A549 (cell line): Measurements from ENCODE around the gene ANKRD13C. TPM values are rescaled to one million over a fixed set of nuclear protein-coding genes. Genes with fewer than 3 reads are reported as not detected.

Experiments used
- ATAC-seq, 2 experiments: fragments of 200-7000 bp in 1 of 2; fragments of >200 bp in 1 of 2; cut with Nextera tagmentation in 1 of 2; cut with Tn5 transposase in 1 of 2; 3 replicates each; pipeline versions ENCODE4 v1.8.0 to v1.9.1; 2018 to 2020; ENCODE audit warnings: mild to moderate bottlenecking in 1 of 2, moderate library complexity in 1 of 2
- CTCF ChIA-PET: fragments of 300-600 bp; sonication (Branson Sonifier 250); formaldehyde crosslinking; extraction: SDS; loops from one replicate; lab custom pipeline; 2021; ENCODE audit warnings: antibody characterized with exemption, inconsistent platforms; lab: Yijun Ruan, JAX
- POLR2A ChIA-PET: fragments of 350-600 bp; formaldehyde crosslinking; extraction: SDS; loops from one replicate; lab custom pipeline; 2021; ENCODE audit warnings: antibody characterized with exemption, inconsistent platforms; lab: Yijun Ruan, JAX
- DNase-seq, 2 experiments: peaks; one replicate each; pipeline versions ENCODE4 v3.0.0 to v3.0.0-alpha.2; 2011 to 2016; ENCODE audit warnings: low read depth in 1 of 2, low spot score in 1 of 2
- FAIRE-seq: peaks from 2 replicates; lab custom pipeline; 2011; peaks lifted over from hg19 to GRCh38; lab: Jason Lieb, UNC
- H3K27ac ChIP-seq, 2 experiments: fragments of >200 bp; sonication (Bioruptor Twin); formaldehyde crosslinking; 3 replicates each; pipeline ENCODE4 v1.5.1; 2016 to 2017
- H3K4me1 ChIP-seq: fragments of >200 bp; sonication (Bioruptor Twin); formaldehyde crosslinking; 3 replicates; pipeline ENCODE4 v1.6.1; 2016
- H3K4me2 ChIP-seq: fragments of >200 bp; sonication (Bioruptor Twin); formaldehyde crosslinking; 3 replicates; pipeline ENCODE4 v1.6.1; 2016
- H3K4me3 ChIP-seq: fragments of >200 bp; sonication (Bioruptor Twin); formaldehyde crosslinking; 3 replicates; pipeline ENCODE4 v1.5.1; 2016
- H3K9me3 ChIP-seq: fragments of >200 bp; sonication (Bioruptor Twin); formaldehyde crosslinking; 3 replicates; pipeline ENCODE4 v1.6.1; 2016
- ATOH8 ChIP-seq: fragments of 250-450 bp; sonication (Bioruptor Pico); IDR thresholded peaks from 2 replicates; pipeline ENCODE4 v1.5.0; 2020; ENCODE audit warnings: low read depth, mild to moderate bottlenecking, moderate library complexity
- CHD2 ChIP-seq: fragments of 150-350 bp; IDR thresholded peaks from 2 replicates; pipeline ENCODE4 v1.6.1; 2014; ENCODE audit warnings: low read length; ENCODE audit not compliant: partially characterized antibody
- CTCF ChIP-seq: fragments of >200 bp; sonication (Bioruptor Twin); formaldehyde crosslinking; IDR thresholded peaks from 3 replicates; pipeline ENCODE4 v1.5.1; 2016
- EHMT2 ChIP-seq: fragments of 200-600 bp; sonication (generic); IDR thresholded peaks from 2 replicates; pipeline ENCODE4 v1.6.1; 2016; ENCODE audit warnings: antibody characterized with exemption, low read depth, mild to moderate bottlenecking, moderate library complexity
- ELK1 ChIP-seq: fragments of 150-350 bp; IDR thresholded peaks from 2 replicates; pipeline ENCODE4 v1.6.1; 2014; ENCODE audit warnings: low read depth, mild to moderate bottlenecking, low read length
- FOSL2 ChIP-seq, 2 experiments: fragments of 450-650 bp in 1 of 2; fragments of >200 bp in 1 of 2; sonication (Bioruptor Twin) in 1 of 2; formaldehyde crosslinking; IDR thresholded peaks; 2 replicates each; pipeline versions ENCODE4 v1.5.0 to v1.6.1; 2016 to 2020; ENCODE audit warnings: mild to moderate bottlenecking in 1 of 2, moderate library complexity in 1 of 2
- FOXS1 ChIP-seq: fragments of 250-450 bp; sonication (Bioruptor Pico); IDR thresholded peaks from 2 replicates; pipeline ENCODE4 v1.5.0; 2020; ENCODE audit warnings: mild to moderate bottlenecking, moderate library complexity
- HOXA7 ChIP-seq: fragments of 250-450 bp; sonication (Bioruptor Pico); IDR thresholded peaks from 2 replicates; pipeline ENCODE4 v1.5.0; 2020; ENCODE audit warnings: mild to moderate bottlenecking, moderate library complexity
- HOXB5 ChIP-seq: fragments of 250-450 bp; sonication (Bioruptor Pico); IDR thresholded peaks from 2 replicates; pipeline ENCODE4 v1.5.0; 2020; ENCODE audit warnings: mild to moderate bottlenecking, moderate library complexity
- MAZ ChIP-seq: fragments of 150-350 bp; IDR thresholded peaks from 2 replicates; pipeline ENCODE4 v1.6.1; 2014; ENCODE audit warnings: antibody characterized with exemption, low read depth, low read length, borderline replicate concordance
- MYC ChIP-seq: IDR thresholded peaks from 2 replicates; pipeline ENCODE4 v1.6.1; 2012; ENCODE audit warnings: mild to moderate bottlenecking, inconsistent platforms, low read length, improper control_type of control experiment, borderline replicate concordance
- NFE2L2 ChIP-seq: fragments of 150-350 bp; conservative IDR thresholded peaks from 2 replicates; pipeline ENCODE4 v1.6.1; 2014; ENCODE audit warnings: low read length
- PHF8 ChIP-seq: fragments of 200-600 bp; sonication (generic); IDR thresholded peaks from 2 replicates; pipeline ENCODE4 v1.6.1; 2016; ENCODE audit warnings: low read depth, mild to moderate bottlenecking, antibody characterized with exemption, moderate library complexity, borderline replicate concordance
- POLR2A ChIP-seq: IDR thresholded peaks from 2 replicates; pipeline ENCODE4 v1.6.1; 2012; ENCODE audit warnings: mild to moderate bottlenecking, low read length
- RCOR1 ChIP-seq: fragments of 150-350 bp; IDR thresholded peaks from 2 replicates; pipeline ENCODE4 v1.6.1; 2014; ENCODE audit warnings: antibody characterized with exemption, low read length, low read depth
- RNF2 ChIP-seq: fragments of 200-600 bp; sonication (generic); IDR thresholded peaks from 2 replicates; pipeline ENCODE4 v1.6.1; 2016; ENCODE audit warnings: low read depth, mild to moderate bottlenecking, antibody characterized with exemption, moderate library complexity, borderline replicate concordance
- TFCP2L1 ChIP-seq: fragments of 250-450 bp; sonication (Bioruptor Pico); IDR thresholded peaks from 2 replicates; pipeline ENCODE4 v1.5.0; 2021; ENCODE audit warnings: mild to moderate bottlenecking
- TP53 ChIP-seq: fragments of 250-450 bp; sonication (Bioruptor Pico); IDR thresholded peaks from 2 replicates; pipeline ENCODE4 v1.5.0; 2021; ENCODE audit warnings: mild to moderate bottlenecking, moderate library complexity
- ZC3H11A ChIP-seq: fragments of 450-650 bp; IDR thresholded peaks from 2 replicates; pipeline ENCODE4 v1.6.1; 2014; ENCODE audit warnings: antibody characterized with exemption, mild to moderate bottlenecking
- ZFP36 ChIP-seq: fragments of 450-650 bp; IDR thresholded peaks from 2 replicates; pipeline ENCODE4 v1.6.1; 2014; ENCODE audit warnings: borderline replicate concordance; ENCODE audit not compliant: partially characterized antibody
- ZSCAN20 ChIP-seq: fragments of 250-450 bp; sonication (Bioruptor Pico); IDR thresholded peaks from 2 replicates; pipeline ENCODE4 v1.8.0; 2022; ENCODE audit warnings: mild to moderate bottlenecking, moderate library complexity
- WGBS: methylation state at CpG from one replicate; pipeline ENCODE4 v1.1.6; 2017; ENCODE audit errors: missing lambda C conversion rate; 5-methylcytosine and 5-hydroxymethylcytosine counted together
- polyA plus RNA-seq, 4 experiments: library from polyadenylated mRNA; depleted of rRNA in 3 of 4; stranded (reverse); fragments of >200 nt; fragmentation: RNase III in 1 of 4; extraction: RNeasy Plus Mini Kit Qiagen cat#74134 plus additional on column Dnase treatment in 1 of 4; gene quantifications; 2 replicates in 3 of 4; 3 replicates in 1 of 4; pipeline ENCODE4 v1.2.3, GENCODE V29; 2011 to 2017
- TF ChIP-seq, protein P1 (sequence below): fragments of >200 bp; sonication (Bioruptor Twin); formaldehyde crosslinking; IDR thresholded peaks from 3 replicates; pipeline ENCODE4 v1.6.1; 2016
- TF ChIP-seq, protein P2 (sequence below): fragments of 250-450 bp; sonication (Bioruptor Pico); IDR thresholded peaks from 2 replicates; pipeline ENCODE4 v1.5.0; 2021; ENCODE audit warnings: mild to moderate bottlenecking, moderate library complexity, borderline replicate concordance

The ANKRD13C gene
- polyA plus RNA-seq, 2 of the 4 experiments (the other 2 are of a cell fraction), result 8.1 to 12.5 TPM

GRCh38 chr1:70319750-70320149 is 34.8 kb downstream of the ANKRD13C start:
- ChIA-PET POLR2A (no interaction called here), CTCF (interaction anchor here (0.6 to 1.2 kb wide), 2 partner anchors 10 to 31 kb away, joined by 3 to 6 read pairs; no protein-coding TSS in a partner anchor)
- Histone ChIP-seq H3K27ac (peak overlapping the region; percentile 62 to 73), H3K4me3 (no peak overlapping the region), H3K4me1 (peaks cover 22% of the 10 kb centered on the region), H3K4me2 (peak overlapping the region; percentile 63), H3K9me3 (no peaks in the 10 kb centered on the region)
- ATAC-seq (peak; percentile 59 to 89; a peak in 5 of 6 replicates), FAIRE-seq (no peak), DNase-seq (peak; percentile 6 to 45)
- TF ChIP-seq EHMT2, result no peak
- no peak for TF ChIP-seq POLR2A
- TF ChIP-seq HOXA7 (CRISPR knock-in tag), result no peak
- no peak for TF ChIP-seq ZFP36
- no peak for TF ChIP-seq PHF8
- TF ChIP-seq ELK1, result no peak
- no peak for TF ChIP-seq RNF2
- TF ChIP-seq, protein P1, sequence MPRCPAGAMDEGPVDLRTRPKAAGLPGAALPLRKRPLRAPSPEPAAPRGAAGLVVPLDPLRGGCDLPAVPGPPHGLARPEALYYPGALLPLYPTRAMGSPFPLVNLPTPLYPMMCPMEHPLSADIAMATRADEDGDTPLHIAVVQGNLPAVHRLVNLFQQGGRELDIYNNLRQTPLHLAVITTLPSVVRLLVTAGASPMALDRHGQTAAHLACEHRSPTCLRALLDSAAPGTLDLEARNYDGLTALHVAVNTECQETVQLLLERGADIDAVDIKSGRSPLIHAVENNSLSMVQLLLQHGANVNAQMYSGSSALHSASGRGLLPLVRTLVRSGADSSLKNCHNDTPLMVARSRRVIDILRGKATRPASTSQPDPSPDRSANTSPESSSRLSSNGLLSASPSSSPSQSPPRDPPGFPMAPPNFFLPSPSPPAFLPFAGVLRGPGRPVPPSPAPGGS, result no peak
- no peak for TF ChIP-seq FOSL2 (IDR thresholded peaks at IDR 0.05)
- 0 out of 2 replicates have a peak, but pooled peaks have one; percentile 7 for TF ChIP-seq FOSL2 (CRISPR knock-in tag; IDR thresholded peaks at IDR 0.05)

GRCh38 chr1:70318191-70318590 is 36.3 kb downstream of the ANKRD13C start:
- whole genome bisulfite sequencing, result 24% methylated on average over 1 of the region's 1 CpG
- FAIRE-seq (no peak), ATAC-seq (no peak), DNase-seq (no peak)
- Histone ChIP-seq H3K4me1 (peaks cover 22% of the 10 kb centered on the region), H3K4me3 (no peak overlapping the region), H3K9me3 (no peaks in the 10 kb centered on the region), H3K4me2 (no peak overlapping the region; the same call in 2 of the 3 replicates)
- POLR2A ChIA-PET, result interaction anchor here (1.8 kb wide), 1 partner anchor 36 kb away, joined by 5 read pairs; the partner anchor contains the start of gene ANKRD13C
- TF ChIP-seq TFCP2L1 (CRISPR knock-in tag), result no peak
- TF ChIP-seq MAZ, result no peak
- no peak for TF ChIP-seq ATOH8
- no peak for TF ChIP-seq ZSCAN20
- no peak for TF ChIP-seq CHD2
- no peak for TF ChIP-seq TP53 (CRISPR knock-in tag)
- TF ChIP-seq EHMT2, result no peak
- TF ChIP-seq, protein P2, sequence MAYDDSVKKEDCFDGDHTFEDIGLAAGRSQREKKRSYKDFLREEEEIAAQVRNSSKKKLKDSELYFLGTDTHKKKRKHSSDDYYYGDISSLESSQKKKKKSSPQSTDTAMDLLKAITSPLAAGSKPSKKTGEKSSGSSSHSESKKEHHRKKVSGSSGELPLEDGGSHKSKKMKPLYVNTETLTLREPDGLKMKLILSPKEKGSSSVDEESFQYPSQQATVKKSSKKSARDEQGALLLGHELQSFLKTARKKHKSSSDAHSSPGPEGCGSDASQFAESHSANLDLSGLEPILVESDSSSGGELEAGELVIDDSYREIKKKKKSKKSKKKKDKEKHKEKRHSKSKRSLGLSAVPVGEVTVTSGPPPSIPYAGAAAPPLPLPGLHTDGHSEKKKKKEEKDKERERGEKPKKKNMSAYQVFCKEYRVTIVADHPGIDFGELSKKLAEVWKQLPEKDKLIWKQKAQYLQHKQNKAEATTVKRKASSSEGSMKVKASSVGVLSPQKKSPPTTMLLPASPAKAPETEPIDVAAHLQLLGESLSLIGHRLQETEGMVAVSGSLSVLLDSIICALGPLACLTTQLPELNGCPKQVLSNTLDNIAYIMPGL (CRISPR knock-in tag), result no peak
- TF ChIP-seq ZFP36, result no peak
- no peak for TF ChIP-seq HOXA7 (CRISPR knock-in tag)
- TF ChIP-seq CTCF, result no peak
- no peak for TF ChIP-seq ZC3H11A
- TF ChIP-seq RCOR1, result no peak
- TF ChIP-seq FOXS1 (CRISPR knock-in tag), result no peak
- no peak for TF ChIP-seq MYC
- TF ChIP-seq HOXB5 (CRISPR knock-in tag), result no peak
- no peak for TF ChIP-seq NFE2L2
- TF ChIP-seq, all 56 proteins: peak for 0
- no peak overlapping the region for H3K27ac ChIP-seq
- CTCF ChIA-PET, result no interaction called here
